ENCODE measurements around the gene KLHL35.

GRCh38 chr11:75389925-75390324 is 43.1 kb downstream of the KLHL35 start:
- TF ChIP-seq JUND (IDR thresholded peaks at IDR 0.05): no peak
- no peak for TF ChIP-seq YY1 (IDR thresholded peaks at IDR 0.05)
- no peak for TF ChIP-seq SP1 (IDR thresholded peaks at IDR 0.05)
- TF ChIP-seq, protein P1, sequence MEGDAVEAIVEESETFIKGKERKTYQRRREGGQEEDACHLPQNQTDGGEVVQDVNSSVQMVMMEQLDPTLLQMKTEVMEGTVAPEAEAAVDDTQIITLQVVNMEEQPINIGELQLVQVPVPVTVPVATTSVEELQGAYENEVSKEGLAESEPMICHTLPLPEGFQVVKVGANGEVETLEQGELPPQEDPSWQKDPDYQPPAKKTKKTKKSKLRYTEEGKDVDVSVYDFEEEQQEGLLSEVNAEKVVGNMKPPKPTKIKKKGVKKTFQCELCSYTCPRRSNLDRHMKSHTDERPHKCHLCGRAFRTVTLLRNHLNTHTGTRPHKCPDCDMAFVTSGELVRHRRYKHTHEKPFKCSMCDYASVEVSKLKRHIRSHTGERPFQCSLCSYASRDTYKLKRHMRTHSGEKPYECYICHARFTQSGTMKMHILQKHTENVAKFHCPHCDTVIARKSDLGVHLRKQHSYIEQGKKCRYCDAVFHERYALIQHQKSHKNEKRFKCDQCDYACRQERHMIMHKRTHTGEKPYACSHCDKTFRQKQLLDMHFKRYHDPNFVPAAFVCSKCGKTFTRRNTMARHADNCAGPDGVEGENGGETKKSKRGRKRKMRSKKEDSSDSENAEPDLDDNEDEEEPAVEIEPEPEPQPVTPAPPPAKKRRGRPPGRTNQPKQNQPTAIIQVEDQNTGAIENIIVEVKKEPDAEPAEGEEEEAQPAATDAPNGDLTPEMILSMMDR (IDR thresholded peaks at IDR 0.05; ENCODE audit: low read depth, low read length, missing input control): no peak
- no peak for TF ChIP-seq RXRA (IDR thresholded peaks at IDR 0.05)
- no peak for TF ChIP-seq HNF4A (conservative IDR thresholded peaks at IDR 0.05)
- TF ChIP-seq TAF1 (conservative IDR thresholded peaks at IDR 0.05): no peak
- no peak for TF ChIP-seq HNF4G (IDR thresholded peaks at IDR 0.05)
- no peak for TF ChIP-seq RAD21 (IDR thresholded peaks at IDR 0.05)

Data from liver (tissue), 3 donors.